Mammary epithelial cell (primary cell): Measurements from ENCODE around the gene CARD6.

Source experiments
- EZH2 ChIP-seq: IDR thresholded peaks from 2 replicates; pipeline ENCODE4 v1.6.1; 2012; ENCODE audit warnings: low read length, inconsistent platforms, borderline replicate concordance
- TF ChIP-seq, protein P1 (sequence below), 2 donors: IDR thresholded peaks in 1 of 2; conservative IDR thresholded peaks in 1 of 2; 2 replicates each; pipeline ENCODE4 v1.5.1; 2011 to 2012; ENCODE audit warnings: inconsistent platforms in 2 of 2, low read length in 2 of 2, mild to moderate bottlenecking in 2 of 2, control low read depth in 1 of 2, low read depth in 1 of 2; ENCODE audit not compliant: insufficient read depth in 1 of 2; ENCODE audit errors: extremely low read depth in 1 of 2

DNA sequence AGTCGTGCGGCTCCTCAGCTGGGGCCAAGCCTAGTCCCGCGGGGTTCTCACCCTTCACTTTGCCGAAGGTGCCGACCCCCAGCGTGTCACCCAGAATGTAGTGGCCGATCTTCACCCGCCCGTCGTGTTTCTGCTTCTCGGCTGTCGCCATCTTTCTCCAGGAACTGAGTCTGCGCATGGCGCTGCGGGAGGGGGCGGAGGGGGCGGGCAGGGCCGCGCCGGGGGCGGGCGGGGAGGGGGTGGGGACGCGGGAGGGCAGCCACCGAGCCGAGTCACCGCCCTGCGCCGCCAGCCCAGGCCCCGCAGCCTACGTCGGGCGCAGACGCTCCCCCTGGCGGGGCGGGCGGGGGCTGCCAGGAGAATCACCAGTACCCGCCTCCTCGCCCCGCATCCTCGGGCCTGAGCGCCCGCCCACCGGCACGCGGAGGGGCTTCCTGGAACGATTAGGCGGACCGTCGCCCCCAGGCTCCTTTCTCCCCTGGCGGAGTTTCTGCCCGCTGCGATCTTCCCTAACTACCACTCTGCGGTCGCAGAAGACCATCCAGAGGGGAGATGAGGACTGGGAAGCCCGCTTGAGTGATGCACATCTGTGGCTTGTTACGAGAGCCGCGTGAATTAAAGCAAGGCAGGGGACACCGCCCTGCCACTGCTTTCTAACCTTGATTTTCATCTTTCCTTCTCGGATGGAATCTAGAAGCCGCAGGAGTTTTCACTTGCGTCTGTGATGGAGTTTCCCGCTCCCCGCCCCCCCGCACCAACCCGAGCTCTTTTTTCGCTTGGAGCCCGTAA, 43.0 kb upstream of the CARD6 start, which contains the start of gene PRKAA1:
- TF ChIP-seq, protein P1, sequence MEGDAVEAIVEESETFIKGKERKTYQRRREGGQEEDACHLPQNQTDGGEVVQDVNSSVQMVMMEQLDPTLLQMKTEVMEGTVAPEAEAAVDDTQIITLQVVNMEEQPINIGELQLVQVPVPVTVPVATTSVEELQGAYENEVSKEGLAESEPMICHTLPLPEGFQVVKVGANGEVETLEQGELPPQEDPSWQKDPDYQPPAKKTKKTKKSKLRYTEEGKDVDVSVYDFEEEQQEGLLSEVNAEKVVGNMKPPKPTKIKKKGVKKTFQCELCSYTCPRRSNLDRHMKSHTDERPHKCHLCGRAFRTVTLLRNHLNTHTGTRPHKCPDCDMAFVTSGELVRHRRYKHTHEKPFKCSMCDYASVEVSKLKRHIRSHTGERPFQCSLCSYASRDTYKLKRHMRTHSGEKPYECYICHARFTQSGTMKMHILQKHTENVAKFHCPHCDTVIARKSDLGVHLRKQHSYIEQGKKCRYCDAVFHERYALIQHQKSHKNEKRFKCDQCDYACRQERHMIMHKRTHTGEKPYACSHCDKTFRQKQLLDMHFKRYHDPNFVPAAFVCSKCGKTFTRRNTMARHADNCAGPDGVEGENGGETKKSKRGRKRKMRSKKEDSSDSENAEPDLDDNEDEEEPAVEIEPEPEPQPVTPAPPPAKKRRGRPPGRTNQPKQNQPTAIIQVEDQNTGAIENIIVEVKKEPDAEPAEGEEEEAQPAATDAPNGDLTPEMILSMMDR (conservative IDR thresholded peaks at IDR 0.05 in 1 of 2, IDR thresholded peaks at IDR 0.05 in 1 of 2; ENCODE audit: extremely low read depth in 1 of 2, insufficient read depth in 1 of 2, low read depth in 1 of 2, low read length in 2 of 2), result peak; percentile 34 to 72
- TF ChIP-seq EZH2, result no peak
